Gastrocnemius medialis (tissue), 4 donors: ENCODE measurements around the gene OR4F6. TPM values are rescaled to one million over a fixed set of nuclear protein-coding genes. Genes with fewer than 3 reads are reported as not detected.

ENCODE experiments used
- ATAC-seq, 2 donors: fragments of 150-250 bp; one replicate each; pipeline ENCODE4 v1.9.1; 2016
- DNase-seq, 2 donors: peaks; one replicate each; pipeline ENCODE4 v3.0.0-alpha.2; 2019
- H3K27ac ChIP-seq, 4 donors: fragments of 200-600 bp; sonication (generic); 1 replicate in 1 of 4; 2 replicates in 3 of 4; pipeline ENCODE4 v1.5.1; 2016 to 2018; ENCODE audit warnings: mild to moderate bottlenecking in 2 of 4, moderate library complexity in 1 of 4
- H3K27me3 ChIP-seq, 3 donors: fragments of 200-600 bp; sonication (generic) in 2 of 3; 1 replicate in 1 of 3; 2 replicates in 2 of 3; pipeline versions ENCODE4 v1.5.1 to v1.6.0; 2016 to 2019; ENCODE audit warnings: mild to moderate bottlenecking in 1 of 3, moderate library complexity in 1 of 3
- H3K36me3 ChIP-seq, 2 donors: fragments of 200-600 bp; sonication (generic) in 1 of 2; one replicate each; pipeline ENCODE4 v1.5.1; 2017 to 2018
- H3K4me1 ChIP-seq, 2 donors: fragments of 200-600 bp; sonication (generic) in 1 of 2; one replicate each; pipeline ENCODE4 v1.5.1; 2016 to 2017; ENCODE audit warnings: mild to moderate bottlenecking in 2 of 2
- H3K4me3 ChIP-seq, 4 donors: fragments of 200-600 bp; sonication (generic) in 3 of 4; 1 replicate in 1 of 4; 2 replicates in 3 of 4; pipeline ENCODE4 v1.5.1; 2016 to 2019; ENCODE audit warnings: mild to moderate bottlenecking in 2 of 4
- H3K9me3 ChIP-seq, 3 donors: fragments of 200-600 bp; sonication (generic) in 2 of 3; 1 replicate in 1 of 3; 2 replicates in 2 of 3; pipeline ENCODE4 v1.5.1; 2016 to 2019
- CTCF ChIP-seq, 5 experiments: fragments of 450-650 bp in 3 of 5; fragments of 200-600 bp in 2 of 5; sonication (generic) in 2 of 5; IDR thresholded peaks in 4 of 5; conservative IDR thresholded peaks in 1 of 5; 1 replicate in 4 of 5; 2 replicates in 1 of 5; pipeline ENCODE4 v1.5.1; 2016 to 2019; ENCODE audit warnings: antibody characterized with exemption in 5 of 5, mild to moderate bottlenecking in 3 of 5, moderate library complexity in 3 of 5
- POLR2A ChIP-seq, 2 donors: fragments of 450-650 bp; IDR thresholded peaks; one replicate each; pipeline ENCODE4 v1.6.1; 2017; ENCODE audit warnings: antibody characterized with exemption in 2 of 2, mild to moderate bottlenecking in 2 of 2, moderate library complexity in 2 of 2
- in situ Hi-C, 4 donors: fragments of 200-750 bp; cut with MboI; loops; one replicate each; pipeline versions ENCODE4 v1.15.0 to v1.8.0; 2017; ENCODE audit warnings: low sequenced_read_pairs in 4 of 4
- intact Hi-C: fragments of 100-400 bp; cut with DNase I; formaldehyde crosslinking; loops from one replicate; pipeline ENCODE4 v1.15.1; 2023; ENCODE audit warnings: low total_unique reads
- total RNA-seq, 4 donors: library from RNA; depleted of rRNA; stranded (reverse); fragments of >200 nt; gene quantifications; one replicate each; pipeline versions ENCODE4 v1.1.0 to v1.2.3, GENCODE V29; 2016

The OR4F6 gene
- total RNA-seq, 4 donors from 2014 or later: not detected

GRCh38 chr15:101844916-101845315, 41.6 kb downstream of the OR4F6 start:
- no peak for ATAC-seq
- no peaks in the 10 kb centered on the region for H3K27me3 ChIP-seq
- in situ Hi-C loops: no loop called here
- intact Hi-C loops: no loop called here
- no peak for DNase-seq
- TF ChIP-seq POLR2A (IDR thresholded peaks at IDR 0.05) (no peak), CTCF (IDR thresholded peaks at IDR 0.05 in 4 of 5, conservative IDR thresholded peaks at IDR 0.05 in 1 of 5) (no peak)
- H3K27ac ChIP-seq: no peak overlapping the region
- no peak overlapping the region for H3K4me3 ChIP-seq
- no peaks in the 10 kb centered on the region for H3K9me3 ChIP-seq
- H3K4me1 ChIP-seq: no peaks in the 10 kb centered on the region
- no peaks in the 10 kb centered on the region for H3K36me3 ChIP-seq

GRCh38 chr15:101852356-101852755, 49.0 kb downstream of the OR4F6 start:
- Histone ChIP-seq H3K27me3 (no peaks in the 10 kb centered on the region), H3K27ac (no peak overlapping the region), H3K4me3 (no peak overlapping the region), H3K4me1 (no peaks in the 10 kb centered on the region), H3K36me3 (no peaks in the 10 kb centered on the region), H3K9me3 (no peaks in the 10 kb centered on the region)
- ATAC-seq: no peak
- no peak for DNase-seq
- in situ Hi-C loops: no loop called here
- intact Hi-C loops: no loop called here
- TF ChIP-seq POLR2A (IDR thresholded peaks at IDR 0.05) (no peak), CTCF (IDR thresholded peaks at IDR 0.05 in 4 of 5, conservative IDR thresholded peaks at IDR 0.05 in 1 of 5) (no peak)

Other genes starting within 250 kb of the OR4F6 start
- gene TM2D3, start 151.1 kb upstream of the OR4F6 start, total RNA-seq: 100 to 1,000 TPM in 1 of 4 donors, 10 to 100 TPM in 3; 41.5 to 101 (median 51.9) TPM
- 10 to 100 TPM; 38.3 to 69.9 (median 55.4) TPM for gene TARS3, start 79.0 kb upstream of the OR4F6 start, total RNA-seq
- not detected for gene OR4F15, start 8.7 kb downstream of the OR4F6 start, total RNA-seq